Subcutaneous adipose tissue (tissue), 4 donors: ENCODE measurements around the gene LDB2. TPM values are rescaled to one million over a fixed set of nuclear protein-coding genes. Genes with fewer than 3 reads are reported as not detected.

ENCODE experiments used
- CTCF ChIP-seq: fragments of 450-650 bp; IDR thresholded peaks from one replicate; pipeline ENCODE4 v1.5.1; 2016; ENCODE audit warnings: low read depth, mild to moderate bottlenecking, control low read depth, antibody characterized with exemption, moderate library complexity
- total RNA-seq, 4 donors: library from RNA; depleted of rRNA; stranded (reverse); fragments of >200 nt; gene quantifications; one replicate each; pipeline ENCODE4 v1.1.0, GENCODE V29; 2016

Gene LDB2
- total RNA-seq, 4 donors from 2014 or later, result 19.0 to 122 (median 42.6) TPM

GRCh38 chr4:16779028-16779675 lies 119.3 kb downstream of the LDB2 start:
- no peak for TF ChIP-seq CTCF

GRCh38 chr4:16777726-16778125 lies 120.7 kb downstream of the LDB2 start:
- no peak for TF ChIP-seq CTCF

- TF ChIP-seq CTCF, result no peak
These were observed 122.9 kb downstream of the LDB2 start for GRCh38 chr4:16775411-16776154.

- no peak for TF ChIP-seq CTCF
These were observed 126.0 kb downstream of the LDB2 start for GRCh38 chr4:16772366-16772850.

GRCh38 chr4:16770710-16771285 lies 127.6 kb downstream of the LDB2 start:
- no peak for TF ChIP-seq CTCF

GRCh38 chr4:16767861-16768260 lies 130.6 kb downstream of the LDB2 start:
- no peak for TF ChIP-seq CTCF

- TF ChIP-seq CTCF, result no peak
These were observed 131.2 kb downstream of the LDB2 start for GRCh38 chr4:16767251-16767650.
